Mesodermal cell (in vitro differentiated cells): ENCODE results near the gene IRX2.

Source experiments
- H3K27ac ChIP-seq: 2 replicates; pipeline ENCODE4 v1.7.0; 2013; ENCODE audit warnings: mild to moderate bottlenecking, low read depth, low read length, moderate library complexity; ENCODE audit not compliant: severe bottlenecking
- H3K36me3 ChIP-seq: 2 replicates; pipeline ENCODE4 v1.7.1; 2013; ENCODE audit warnings: mild to moderate bottlenecking, low read length, moderate library complexity; ENCODE audit not compliant: control insufficient read depth, insufficient read depth
- H3K4me1 ChIP-seq: one replicate; pipeline ENCODE4 v1.7.1; 2013; ENCODE audit warnings: mild to moderate bottlenecking, low read length; ENCODE audit not compliant: insufficient read depth, control insufficient read depth, poor library complexity, severe bottlenecking
- H3K4me3 ChIP-seq: 2 replicates; pipeline ENCODE4 v1.7.0; 2013; ENCODE audit warnings: low read length, control low read depth, mild to moderate bottlenecking; ENCODE audit not compliant: insufficient read depth, poor library complexity, severe bottlenecking; ENCODE audit errors: extremely low read depth
- H3K9me3 ChIP-seq: 2 replicates; pipeline ENCODE4 v1.7.1; 2013; ENCODE audit warnings: mild to moderate bottlenecking, low read length, moderate library complexity; ENCODE audit not compliant: control insufficient read depth
- WGBS, 2 experiments: methylation state at CpG; one replicate each; pipeline ENCODE4 v1.1.5; 2013; ENCODE audit warnings: missing lambda C conversion rate in 2 of 2; ENCODE audit not compliant: insufficient coverage in 2 of 2; 5-methylcytosine and 5-hydroxymethylcytosine counted together

The IRX2 gene

DNA sequence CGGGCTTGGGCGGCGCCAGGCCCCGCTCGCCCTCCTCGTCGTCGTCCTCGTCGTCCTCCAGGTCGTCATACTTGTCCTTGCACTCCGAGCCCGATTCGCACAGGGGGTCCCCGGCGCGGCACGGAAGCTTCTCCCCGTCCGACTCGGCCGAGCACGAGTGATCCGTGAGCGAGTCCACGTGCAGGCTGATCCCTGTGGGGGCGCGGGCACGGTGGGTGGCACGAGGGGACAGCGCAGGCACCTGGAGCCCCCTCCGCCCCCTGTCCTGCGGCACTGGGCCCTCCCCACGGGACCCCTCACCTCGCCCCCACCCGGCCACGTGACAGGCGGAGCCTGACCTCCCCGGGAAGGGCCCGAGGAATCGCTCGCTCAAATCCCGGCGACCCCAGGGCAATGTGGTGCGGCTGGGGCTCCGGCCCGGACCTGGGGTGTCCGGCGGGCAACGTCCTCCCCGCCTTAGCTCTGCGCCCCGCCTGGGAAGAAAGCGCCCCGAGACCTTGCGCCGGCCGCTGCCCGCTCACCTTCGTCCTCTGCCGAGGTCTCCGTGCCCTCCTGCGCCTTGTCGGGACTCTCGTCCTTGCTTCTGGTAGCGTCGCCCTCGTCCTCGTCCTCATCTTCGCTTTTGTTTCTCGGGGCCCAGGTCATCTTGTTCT, 2.5 kb downstream of the IRX2 start:
- peaks cover 20% of the 10 kb centered on the region for H3K36me3 ChIP-seq
- peaks cover 6% of the 10 kb centered on the region for H3K4me1 ChIP-seq
- no peak overlapping the region for H3K27ac ChIP-seq
- no peak overlapping the region for H3K4me3 ChIP-seq
- no peaks in the 10 kb centered on the region for H3K9me3 ChIP-seq
- 96% methylated on average over 50 to 61 of the region's 71 CpGs for WGBS, 2 experiments

DNA sequence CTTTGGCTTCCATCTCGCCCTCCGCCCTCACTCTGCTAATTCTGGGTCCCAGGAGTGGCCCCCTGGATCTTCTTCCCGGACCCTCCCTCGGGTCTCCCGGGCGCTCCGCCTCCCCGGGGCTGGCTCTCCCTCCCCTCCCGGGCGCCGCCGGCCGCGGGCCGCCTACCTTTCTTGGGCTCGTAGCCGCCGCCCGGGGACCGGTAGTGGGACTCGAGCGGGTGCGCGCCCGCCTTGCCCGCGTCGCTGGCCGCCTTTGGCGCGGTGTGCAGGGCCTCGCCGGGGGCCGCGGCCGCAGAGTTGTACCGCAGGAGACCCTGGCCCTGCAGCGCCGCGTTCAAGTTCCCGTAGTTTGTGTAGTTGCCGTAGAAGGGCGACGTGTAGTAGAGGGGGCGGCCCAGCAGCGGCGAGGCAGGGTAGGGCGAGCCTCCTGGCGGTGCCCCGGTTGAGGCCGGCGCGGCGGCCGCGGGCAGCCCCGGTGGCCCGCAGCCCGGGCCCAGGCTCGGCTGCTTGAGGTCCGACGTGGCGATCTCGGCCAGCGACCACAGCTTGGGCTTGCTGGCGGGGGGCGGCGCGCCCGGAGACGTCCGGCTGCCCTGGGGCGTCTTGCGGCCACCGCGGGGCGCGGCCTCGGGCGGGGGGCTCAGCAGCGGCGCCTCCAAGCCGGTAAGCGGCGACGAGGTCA, 3.2 kb downstream of the IRX2 start:
- Histone ChIP-seq H3K4me3 (no peak overlapping the region), H3K9me3 (no peaks in the 10 kb centered on the region), H3K36me3 (peaks cover 23% of the 10 kb centered on the region), H3K4me1 (peaks cover 2% of the 10 kb centered on the region), H3K27ac (no peak overlapping the region)
- 93 to 94% methylated on average over 53 to 77 of the region's 86 CpGs for WGBS, 2 experiments

DNA sequence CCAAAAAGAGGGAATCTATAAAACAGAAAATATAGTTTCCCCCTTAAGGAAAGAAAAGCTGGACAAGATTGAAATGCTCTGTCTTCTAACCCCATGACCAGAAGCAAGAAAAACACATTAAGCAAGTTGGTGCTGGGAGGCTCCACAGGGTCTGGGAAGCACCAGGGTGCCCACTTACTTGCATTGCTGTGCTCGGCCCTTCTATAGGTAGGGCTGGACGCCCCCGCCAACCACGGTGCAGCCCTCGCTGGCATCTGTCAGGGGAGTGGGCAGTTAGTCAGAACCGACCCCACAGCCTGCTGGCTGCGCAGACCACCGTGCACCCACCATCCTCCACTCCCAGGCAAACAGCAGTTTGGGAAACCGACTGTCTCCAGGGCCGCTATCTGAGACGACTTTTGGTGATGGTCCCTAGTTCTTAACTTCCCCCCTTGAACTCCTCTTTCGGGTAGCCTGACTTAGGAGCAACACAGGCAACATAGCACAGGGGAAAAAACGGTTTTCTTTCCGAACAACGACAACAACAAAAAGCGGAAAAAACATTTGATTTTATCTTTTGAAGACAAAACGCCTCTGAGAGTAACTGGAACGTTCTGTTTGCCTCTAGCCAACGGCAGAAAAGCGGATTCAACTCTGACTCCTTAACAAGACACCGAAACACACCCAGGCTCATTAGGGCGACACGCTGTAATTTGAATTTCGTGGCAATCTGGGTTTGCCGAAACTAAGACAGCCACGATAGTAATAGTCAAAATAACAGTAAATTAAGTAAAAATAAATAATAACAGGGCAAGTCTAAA, 3.9 kb downstream of the IRX2 start:
- H3K4me3 ChIP-seq: no peak overlapping the region
- 80 to 86% methylated on average over 20 to 21 of the region's 26 CpGs for WGBS, 2 experiments

DNA sequence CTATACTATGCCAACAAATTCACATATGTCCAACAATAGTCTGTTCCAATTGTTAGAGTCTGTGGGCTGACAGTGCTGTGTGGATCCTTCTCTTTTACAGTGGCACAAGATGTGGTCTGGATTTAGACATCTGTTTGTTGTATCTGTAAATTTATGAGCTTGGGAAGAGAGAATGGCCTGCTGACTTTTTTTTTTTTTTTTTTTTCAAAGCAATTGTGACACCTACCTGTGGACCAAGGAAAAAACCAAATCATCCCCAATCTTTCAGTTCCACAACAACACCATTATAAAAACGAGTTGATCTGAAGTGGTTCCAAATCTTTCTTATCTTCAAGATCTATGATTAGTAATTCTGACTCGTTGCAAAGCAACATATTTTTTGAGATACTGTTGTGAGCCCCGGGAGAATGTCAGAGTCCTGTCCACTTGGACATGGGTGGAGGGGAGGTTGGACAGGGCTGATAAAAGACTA, 4.9 kb downstream of the IRX2 start:
- no peak overlapping the region for H3K27ac ChIP-seq
- H3K9me3 ChIP-seq: no peaks in the 10 kb centered on the region
- H3K4me1 ChIP-seq: peaks cover 2% of the 10 kb centered on the region
- H3K4me3 ChIP-seq: no peak overlapping the region
- H3K36me3 ChIP-seq: peaks cover 23% of the 10 kb centered on the region
- WGBS, 2 experiments: 77% methylated on average over 2 of the region's 3 CpGs; no CpG with 5 or more reads in 1 of the 2 experiments

More for the DNA sequence above, 3.9 kb downstream of the IRX2 start:
- Histone ChIP-seq H3K27ac (no peak overlapping the region), H3K9me3 (no peaks in the 10 kb centered on the region), H3K4me1 (peaks cover 2% of the 10 kb centered on the region), H3K36me3 (peaks cover 23% of the 10 kb centered on the region)

DNA sequence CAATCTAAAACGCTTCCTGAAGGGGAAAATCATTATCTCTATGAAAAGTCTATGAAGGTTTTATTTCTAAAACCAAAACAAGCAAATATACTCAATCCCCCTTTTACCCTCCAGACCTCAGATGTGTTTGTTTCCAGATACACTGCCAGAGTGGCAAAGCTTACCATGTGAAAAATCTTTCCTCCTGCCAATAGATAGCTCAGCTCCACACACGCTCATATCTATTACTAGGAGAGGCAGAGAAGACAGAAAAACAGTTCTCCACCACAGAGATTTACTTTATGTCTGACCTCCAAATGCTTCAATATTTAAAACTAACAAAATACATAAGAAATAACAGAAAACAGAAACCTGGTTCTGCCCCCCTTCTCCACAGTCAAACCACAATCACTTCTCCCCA, 7.0 kb downstream of the IRX2 start:
- no peak overlapping the region for H3K4me3 ChIP-seq
- H3K9me3 ChIP-seq: no peaks in the 10 kb centered on the region
- H3K27ac ChIP-seq: no peak overlapping the region
- 71% methylated on average over 1 of the region's 2 CpGs; no CpG with 5 or more reads in 1 of the 2 experiments for WGBS, 2 experiments
- peaks cover 20% of the 10 kb centered on the region for H3K36me3 ChIP-seq
- H3K4me1 ChIP-seq: peaks cover 5% of the 10 kb centered on the region

DNA sequence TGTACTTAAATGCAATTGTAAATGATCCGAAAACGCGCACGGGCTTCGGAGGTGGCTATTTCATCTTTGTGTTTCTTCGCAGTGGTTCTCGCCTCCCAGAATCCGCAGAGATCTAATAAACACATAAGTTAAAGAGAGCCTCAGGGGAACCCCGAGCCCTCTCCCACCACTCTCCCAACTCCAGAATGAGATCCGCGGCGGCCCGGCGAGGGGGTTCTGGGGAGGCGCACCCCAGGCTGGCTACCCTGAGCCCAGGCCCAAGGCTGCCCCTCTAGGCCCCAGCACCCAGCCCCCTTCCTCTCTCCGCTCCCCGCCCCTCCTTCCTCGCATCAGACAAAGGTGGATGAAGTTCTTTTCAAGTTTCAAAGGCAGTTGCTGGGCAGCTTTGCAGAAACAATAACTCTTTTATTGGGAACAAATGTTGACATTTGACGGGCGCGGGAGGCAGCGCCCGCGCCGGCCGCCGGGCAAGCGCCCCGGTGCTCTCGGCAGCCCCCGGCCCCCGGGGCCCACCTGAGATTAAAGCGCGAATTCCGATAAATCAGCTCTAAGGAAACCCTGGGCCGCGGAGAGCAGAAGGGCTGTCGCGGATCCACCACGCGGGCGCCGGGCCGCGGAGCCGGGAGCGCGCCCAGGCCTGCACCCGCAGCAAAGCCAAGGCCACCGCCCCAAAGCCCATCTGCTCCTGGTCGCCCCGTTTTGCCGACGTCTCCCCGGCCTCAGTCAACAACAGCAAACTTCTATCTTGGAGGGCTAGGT, 8.4 kb downstream of the IRX2 start:
- Histone ChIP-seq H3K36me3 (peaks cover 12% of the 10 kb centered on the region), H3K9me3 (no peaks in the 10 kb centered on the region), H3K27ac (no peak overlapping the region), H3K4me1 (peaks cover 5% of the 10 kb centered on the region), H3K4me3 (no peak overlapping the region)
- WGBS, 2 experiments: 73 to 88% methylated on average over 37 to 46 of the region's 55 CpGs

DNA sequence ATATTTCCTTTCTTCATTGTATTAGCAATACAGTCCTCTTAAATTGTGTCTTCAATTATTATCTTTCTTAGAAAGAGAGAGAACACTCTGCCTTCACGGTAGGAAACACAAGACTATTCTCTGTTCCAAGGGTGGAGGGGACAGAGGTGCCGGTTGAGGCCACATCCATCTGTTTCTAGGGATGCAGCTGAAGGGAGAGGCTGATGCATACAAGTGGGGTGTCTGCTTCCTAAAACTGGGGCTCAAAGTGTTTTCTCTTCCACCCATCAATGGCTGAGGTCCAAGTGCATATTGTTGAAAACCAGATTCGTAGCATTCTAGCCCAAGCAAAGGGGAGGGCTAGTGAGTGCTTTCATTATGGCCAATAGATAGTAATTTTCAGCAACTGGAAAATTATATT, 9.5 kb downstream of the IRX2 start:
- H3K4me3 ChIP-seq: no peak overlapping the region
- H3K27ac ChIP-seq: no peak overlapping the region
- H3K9me3 ChIP-seq: no peaks in the 10 kb centered on the region
- H3K4me1 ChIP-seq: peaks cover 5% of the 10 kb centered on the region
- 83% methylated on average over 2 of the region's 3 CpGs; no CpG with 5 or more reads in 1 of the 2 experiments for WGBS, 2 experiments
- H3K36me3 ChIP-seq: peaks cover 9% of the 10 kb centered on the region

DNA sequence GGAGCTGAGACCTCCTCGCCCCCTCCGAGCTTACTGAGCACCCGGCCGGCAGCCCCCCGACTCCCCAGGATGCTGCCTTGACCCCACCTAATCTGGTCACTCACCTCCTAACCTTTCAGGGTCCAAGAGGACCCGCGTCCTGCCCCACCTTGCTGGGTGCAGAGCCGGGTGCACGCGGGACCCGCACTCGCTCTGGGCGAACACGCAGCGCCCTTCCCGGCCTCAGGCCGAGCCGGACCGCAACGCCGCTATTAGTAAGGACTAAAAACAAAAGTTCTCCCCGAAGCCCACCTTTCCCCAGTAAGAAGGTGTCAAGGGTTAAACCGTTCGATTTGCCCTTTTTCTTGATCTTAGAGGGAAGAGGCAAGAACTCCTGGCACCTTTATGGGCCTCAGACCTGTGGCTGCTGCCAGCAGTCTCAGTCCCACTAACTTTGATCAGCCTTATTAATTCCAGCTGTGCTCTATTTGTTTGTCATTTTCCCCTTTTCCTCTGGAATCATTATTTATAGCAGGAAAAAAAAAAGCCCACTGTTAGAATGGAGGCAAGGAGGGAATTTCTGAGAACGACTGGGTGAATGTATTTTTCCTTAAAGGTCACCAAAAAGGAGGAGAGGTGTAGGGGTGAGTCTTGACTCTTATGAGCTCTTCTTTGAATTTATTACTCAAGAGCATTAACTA, 10.5 kb downstream of the IRX2 start:
- no peak overlapping the region for H3K4me3 ChIP-seq
- H3K4me1 ChIP-seq: peaks cover 5% of the 10 kb centered on the region
- H3K9me3 ChIP-seq: no peaks in the 10 kb centered on the region
- WGBS, 2 experiments: 46 to 57% methylated on average over 20 of the region's 25 CpGs
- H3K27ac ChIP-seq: no peak overlapping the region
- peaks cover 4% of the 10 kb centered on the region for H3K36me3 ChIP-seq

DNA sequence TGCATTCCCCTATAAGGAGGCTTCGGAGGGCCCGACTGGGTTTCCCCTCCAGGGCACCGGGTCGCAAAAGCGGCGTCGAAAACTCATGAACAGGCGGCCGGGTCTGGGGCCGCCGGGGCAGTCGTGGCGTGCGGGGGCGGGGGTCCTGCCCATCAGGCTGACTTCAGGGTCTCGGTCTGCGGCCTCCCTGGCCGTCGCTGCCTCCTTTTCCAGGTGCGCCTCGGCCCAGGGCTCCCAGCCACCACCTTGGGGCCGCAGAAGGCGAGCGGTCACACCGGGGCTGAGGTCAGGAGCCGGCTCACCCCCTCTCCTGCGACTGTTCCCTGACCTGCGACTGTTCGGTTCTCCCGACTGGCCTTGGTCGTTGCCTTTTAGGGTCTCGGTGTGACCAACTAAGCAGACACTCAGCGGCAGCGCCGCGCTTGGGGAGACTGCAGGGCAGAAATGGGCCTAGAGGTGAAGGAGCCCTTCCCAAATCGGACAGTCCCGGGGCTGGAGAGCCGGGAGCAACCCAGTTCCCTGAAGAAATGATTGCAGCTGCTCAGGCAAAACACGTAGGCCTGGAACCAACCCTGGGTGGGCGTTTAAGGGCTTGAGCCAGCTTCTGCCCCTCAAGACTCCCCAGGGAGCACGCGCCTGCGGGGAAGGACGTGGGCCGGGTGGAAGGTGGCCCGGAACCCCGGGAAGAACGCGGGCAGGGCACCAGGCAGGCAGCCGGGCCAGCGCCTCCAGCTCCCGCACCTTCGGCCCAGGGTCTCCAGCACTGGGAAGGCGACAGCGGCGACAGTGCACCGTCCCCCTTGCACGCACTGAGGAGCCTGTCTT, 11.2 kb downstream of the IRX2 start:
- peaks cover 4% of the 10 kb centered on the region for H3K36me3 ChIP-seq
- H3K4me1 ChIP-seq: peaks cover 5% of the 10 kb centered on the region
- H3K9me3 ChIP-seq: no peaks in the 10 kb centered on the region
- H3K27ac ChIP-seq: no peak overlapping the region
- H3K4me3 ChIP-seq: peak overlapping the region; percentile 45
- WGBS, 2 experiments: 32% methylated on average over 47 of the region's 59 CpGs
